ENCODE data around the gene TSFM.

TSFM gene

GRCh38 chr12:57821474-57822214 is 39.1 kb downstream of the TSFM start:
- Histone ChIP-seq H3F3A (ENCODE audit: insufficient read depth) (no peaks in the 10 kb centered on the region), H3K9me3 (ENCODE audit: insufficient read depth, low read length) (no peaks in the 10 kb centered on the region), H2AFZ (ENCODE audit: low read depth, low read length, severe bottlenecking) (no peak overlapping the region), H3K4me2 (ENCODE audit: low read depth, low read length, poor library complexity, severe bottlenecking) (no peak overlapping the region), H3K79me2 (ENCODE audit: insufficient read depth, low read length) (no peaks in the 10 kb centered on the region), H3K4me3 (ENCODE audit: insufficient read depth, low read length, poor library complexity, severe bottlenecking) (no peak overlapping the region), H4K20me1 (ENCODE audit: low read depth, low read length) (no peaks in the 10 kb centered on the region), H3K27ac (ENCODE audit: low read depth, low read length) (no peak overlapping the region), H3K36me3 (ENCODE audit: low read length) (no peaks in the 10 kb centered on the region), H3K9ac (ENCODE audit: low read length) (no peak overlapping the region), H3K27me3 (ENCODE audit: low read length) (no peaks in the 10 kb centered on the region), H3K9me2 (replicated peaks; ENCODE audit: insufficient read depth, low read length) (no peaks in the 10 kb centered on the region)
- no peak for TF ChIP-seq CTCF (IDR thresholded peaks at IDR 0.05; ENCODE audit: insufficient read depth, low read length, poor library complexity, severe bottlenecking)
- no peak for TF ChIP-seq EZH2phosphoT487 (conservative IDR thresholded peaks at IDR 0.05; ENCODE audit: low read length)

GRCh38 chr12:57822392-57823130 is 40.0 kb downstream of the TSFM start:
- no peaks in the 10 kb centered on the region for H3K9me2 ChIP-seq (replicated peaks; ENCODE audit: insufficient read depth, low read length)
- H4K20me1 ChIP-seq (ENCODE audit: low read depth, low read length): no peaks in the 10 kb centered on the region
- H3K4me3 ChIP-seq (ENCODE audit: insufficient read depth, low read length, poor library complexity, severe bottlenecking): no peak overlapping the region
- H3K4me2 ChIP-seq (ENCODE audit: low read depth, low read length, poor library complexity, severe bottlenecking): no peak overlapping the region
- no peaks in the 10 kb centered on the region for H3K9me3 ChIP-seq (ENCODE audit: insufficient read depth, low read length)
- no peak overlapping the region for H2AFZ ChIP-seq (ENCODE audit: low read depth, low read length, severe bottlenecking)
- no peak overlapping the region for H3K9ac ChIP-seq (ENCODE audit: low read length)
- TF ChIP-seq CTCF (IDR thresholded peaks at IDR 0.05; ENCODE audit: insufficient read depth, low read length, poor library complexity, severe bottlenecking): no peak
- TF ChIP-seq EZH2phosphoT487 (conservative IDR thresholded peaks at IDR 0.05; ENCODE audit: low read length): no peak
- H3K36me3 ChIP-seq (ENCODE audit: low read length): no peaks in the 10 kb centered on the region
- H3K27ac ChIP-seq (ENCODE audit: low read depth, low read length): no peak overlapping the region
- H3K79me2 ChIP-seq (ENCODE audit: insufficient read depth, low read length): no peaks in the 10 kb centered on the region
- H3F3A ChIP-seq (ENCODE audit: insufficient read depth): no peaks in the 10 kb centered on the region
- H3K27me3 ChIP-seq (ENCODE audit: low read length): no peaks in the 10 kb centered on the region

- no peak overlapping the region for H3K9ac ChIP-seq (ENCODE audit: low read length)
- no peaks in the 10 kb centered on the region for H3K27me3 ChIP-seq (ENCODE audit: low read length)
- no peaks in the 10 kb centered on the region for H3K36me3 ChIP-seq (ENCODE audit: low read length)
- H3F3A ChIP-seq (ENCODE audit: insufficient read depth): no peaks in the 10 kb centered on the region
- no peak overlapping the region for H3K4me3 ChIP-seq (ENCODE audit: insufficient read depth, low read length, poor library complexity, severe bottlenecking)
- H3K27ac ChIP-seq (ENCODE audit: low read depth, low read length): no peak overlapping the region
- H3K79me2 ChIP-seq (ENCODE audit: insufficient read depth, low read length): no peaks in the 10 kb centered on the region
- H3K4me2 ChIP-seq (ENCODE audit: low read depth, low read length, poor library complexity, severe bottlenecking): no peak overlapping the region
- TF ChIP-seq CTCF (IDR thresholded peaks at IDR 0.05; ENCODE audit: insufficient read depth, low read length, poor library complexity, severe bottlenecking) (no peak), EZH2phosphoT487 (conservative IDR thresholded peaks at IDR 0.05; ENCODE audit: low read length) (no peak)
- H3K9me3 ChIP-seq (ENCODE audit: insufficient read depth, low read length): no peaks in the 10 kb centered on the region
- H2AFZ ChIP-seq (ENCODE audit: low read depth, low read length, severe bottlenecking): no peak overlapping the region
- no peaks in the 10 kb centered on the region for H3K9me2 ChIP-seq (replicated peaks; ENCODE audit: insufficient read depth, low read length)
- H4K20me1 ChIP-seq (ENCODE audit: low read depth, low read length): no peaks in the 10 kb centered on the region
Measured at GRCh38 chr12:57823131-57823907, 40.7 kb downstream of the TSFM start.
